Amygdala (tissue), 56 donors: Measurements from ENCODE around the gene CLSTN2.

ENCODE experiments used
- DNase-seq, 56 donors: peaks; one replicate each; lab custom pipeline; 2025; lab: John Stamatoyannopoulos, UW

CLSTN2 gene

GRCh38 chr3:140465988-140466387 lies 531.0 kb downstream of the CLSTN2 start:
- no peak for DNase-seq

GRCh38 chr3:140466535-140466934 lies 531.5 kb downstream of the CLSTN2 start:
- DNase-seq = no peak

- no peak for DNase-seq
Measured at GRCh38 chr3:140467104-140467577, 532.2 kb downstream of the CLSTN2 start.

- DNase-seq = no peak
Measured at GRCh38 chr3:140467796-140468315, 532.9 kb downstream of the CLSTN2 start.

GRCh38 chr3:140468407-140468806 lies 533.4 kb downstream of the CLSTN2 start:
- no peak for DNase-seq

- no peak for DNase-seq
Measured at GRCh38 chr3:140469491-140469890, 534.5 kb downstream of the CLSTN2 start.

GRCh38 chr3:140470211-140470610 lies 535.2 kb downstream of the CLSTN2 start:
- no peak for DNase-seq

GRCh38 chr3:140470962-140471361 lies 536.0 kb downstream of the CLSTN2 start:
- DNase-seq = no peak

- peak in 1 of 56 donors; percentile 1 for DNase-seq
Measured at GRCh38 chr3:140472306-140473020, 537.5 kb downstream of the CLSTN2 start.

- no peak for DNase-seq
Measured at GRCh38 chr3:140487566-140487965, 552.6 kb downstream of the CLSTN2 start.

- no peak for DNase-seq
Measured at GRCh38 chr3:140493271-140493670, 558.3 kb downstream of the CLSTN2 start.

- no peak for DNase-seq
Measured at GRCh38 chr3:140494970-140495369, 560.0 kb downstream of the CLSTN2 start.

- DNase-seq = no peak
Measured at GRCh38 chr3:140497331-140497730, 562.3 kb downstream of the CLSTN2 start.

- no peak for DNase-seq
Measured at GRCh38 chr3:140499114-140499757, 564.3 kb downstream of the CLSTN2 start.

- DNase-seq = no peak
Measured at GRCh38 chr3:140500473-140500872, 565.5 kb downstream of the CLSTN2 start.

- DNase-seq = no peak
Measured at GRCh38 chr3:140501061-140501769, 566.2 kb downstream of the CLSTN2 start.

- no peak for DNase-seq
Measured at GRCh38 chr3:140501770-140502364, 566.9 kb downstream of the CLSTN2 start.

GRCh38 chr3:140505213-140505612 lies 570.2 kb downstream of the CLSTN2 start:
- DNase-seq = peak in 3 of 56 donors; percentile 4 to 13 (median 6)

GRCh38 chr3:140505876-140506275 lies 570.9 kb downstream of the CLSTN2 start:
- peak in 4 of 56 donors; percentile 3 to 16 (median 14) for DNase-seq

GRCh38 chr3:140508550-140508949 lies 573.6 kb downstream of the CLSTN2 start:
- no peak for DNase-seq

GRCh38 chr3:140509534-140509933 lies 574.5 kb downstream of the CLSTN2 start:
- DNase-seq = no peak
